HEK293T (cell line): ENCODE measurements around the gene GORASP1.

ENCODE experiments used
- BHLHE40 ChIP-seq: fragments of 450-650 bp; IDR thresholded peaks from 2 replicates; pipeline ENCODE4 v1.6.1; 2016; ENCODE audit warnings: mild to moderate bottlenecking, moderate library complexity, borderline replicate concordance
- CTBP1 ChIP-seq: fragments of 450-650 bp; IDR thresholded peaks from 2 replicates; pipeline ENCODE4 v1.6.1; 2016; ENCODE audit warnings: borderline replicate concordance
- FOXA1 ChIP-seq: fragments of 450-650 bp; IDR thresholded peaks from 2 replicates; pipeline ENCODE4 v1.6.1; 2016; ENCODE audit warnings: mild to moderate bottlenecking
- FOXM1 ChIP-seq: fragments of 450-650 bp; IDR thresholded peaks from 2 replicates; pipeline ENCODE4 v1.6.1; 2017; ENCODE audit warnings: mild to moderate bottlenecking, borderline replicate concordance
- HDGF ChIP-seq: fragments of 450-650 bp; IDR thresholded peaks from 2 replicates; pipeline ENCODE4 v1.6.1; 2017; ENCODE audit warnings: antibody characterized with exemption, borderline replicate concordance
- LEF1 ChIP-seq: fragments of 450-650 bp; IDR thresholded peaks from 2 replicates; pipeline ENCODE4 v1.6.1; 2017; ENCODE audit warnings: mild to moderate bottlenecking, borderline replicate concordance
- SP1 ChIP-seq: fragments of 450-650 bp; IDR thresholded peaks from 2 replicates; pipeline ENCODE4 v1.6.1; 2017
- SUZ12 ChIP-seq: fragments of 450-650 bp; IDR thresholded peaks from 2 replicates; pipeline ENCODE4 v1.6.1; 2016; ENCODE audit warnings: mild to moderate bottlenecking
- TARDBP ChIP-seq: fragments of 450-650 bp; IDR thresholded peaks from 2 replicates; pipeline ENCODE4 v1.6.1; 2016

GRCh38 chr3:39082666-39083313 is 24.6 kb downstream of the GORASP1 start:
- TF ChIP-seq FOXM1 (no peak), BHLHE40 (no peak), LEF1 (no peak), CTBP1 (no peak), SP1 (no peak), FOXA1 (no peak), SUZ12 (no peak), TARDBP (no peak), HDGF (no peak)
